PC-9 (cell line): Measurements from ENCODE around the gene RASGEF1B. TPM values are rescaled to one million over a fixed set of nuclear protein-coding genes. Genes with fewer than 3 reads are reported as not detected.
A peak's percentile ranks its signal among the peaks of the same experiment; 100 is the strongest.

Source experiments
- BruUV-seq: library from RNA; stranded (reverse); fragments of 400-500 nt; replicated peaks from 2 replicates; lab custom pipeline; 2021; lab: Mats Ljungman, UMichigan
- CTCF ChIA-PET: fragments of 300-600 bp; sonication (Branson Sonifier 250); formaldehyde crosslinking; loops from one replicate; lab custom pipeline; 2022; ENCODE audit warnings: antibody characterized with exemption; lab: Charles Lee
- POLR2A ChIA-PET: fragments of 300-600 bp; sonication (Branson Sonifier 250); formaldehyde crosslinking; loops from one replicate; lab custom pipeline; 2022; ENCODE audit warnings: antibody characterized with exemption; ENCODE audit not compliant: unreplicated experiment; lab: Charles Lee
- DNase-seq, 2 experiments: peaks; one replicate each; pipeline versions ENCODE4 v3.0.0 to v3.0.0-alpha.2; 2015 to 2022; ENCODE audit warnings: mixed read lengths in 1 of 2
- H2AFZ ChIP-seq: fragments of 200-600 bp; sonication (generic); 2 replicates; pipeline ENCODE4 v1.8.1; 2017; ENCODE audit warnings: antibody characterized with exemption
- H3F3A ChIP-seq: fragments of 200-600 bp; sonication (generic); 2 replicates; pipeline ENCODE4 v1.8.1; 2017; ENCODE audit warnings: antibody characterized with exemption, mild to moderate bottlenecking, low read depth; ENCODE audit not compliant: insufficient read depth
- H3K27ac ChIP-seq: fragments of 200-600 bp; sonication (generic); 2 replicates; pipeline ENCODE4 v1.6.1; 2016; ENCODE audit warnings: mixed run types
- H3K27me3 ChIP-seq: fragments of 200-600 bp; sonication (generic); 2 replicates; pipeline ENCODE4 v1.6.1; 2016; ENCODE audit warnings: low read depth, mixed run types; ENCODE audit not compliant: insufficient read depth
- H3K36me3 ChIP-seq: fragments of 200-600 bp; sonication (generic); 2 replicates; pipeline ENCODE4 v1.6.1; 2016; ENCODE audit warnings: low read depth, mixed run types
- H3K4me1 ChIP-seq: fragments of 200-600 bp; sonication (generic); replicated peaks from 2 replicates; pipeline ENCODE4 v1.6.1; 2016; ENCODE audit warnings: mixed run types; ENCODE audit not compliant: insufficient read depth
- H3K4me2 ChIP-seq: fragments of 200-600 bp; sonication (generic); 2 replicates; pipeline ENCODE4 v1.6.1; 2017; ENCODE audit warnings: mixed run types
- H3K4me3 ChIP-seq: fragments of 200-600 bp; sonication (generic); 2 replicates; pipeline ENCODE4 v1.6.1; 2016; ENCODE audit warnings: mixed run types
- H3K79me2 ChIP-seq: fragments of 200-600 bp; sonication (generic); 2 replicates; pipeline ENCODE4 v1.6.1; 2017; ENCODE audit warnings: low read depth, mixed run types
- H3K9me2 ChIP-seq: fragments of 200-600 bp; sonication (generic); 2 replicates; pipeline ENCODE4 v1.8.1; 2017; ENCODE audit warnings: mild to moderate bottlenecking; ENCODE audit not compliant: insufficient read depth
- H3K9me3 ChIP-seq: fragments of 200-600 bp; sonication (generic); 2 replicates; pipeline ENCODE4 v1.8.1; 2016; ENCODE audit warnings: low read depth; ENCODE audit not compliant: insufficient read depth
- H4K20me1 ChIP-seq: fragments of 200-600 bp; sonication (generic); 2 replicates; pipeline ENCODE4 v1.8.1; 2017; ENCODE audit not compliant: insufficient read depth
- CTCF ChIP-seq: fragments of 200-600 bp; sonication (generic); conservative IDR thresholded peaks from 2 replicates; pipeline ENCODE4 v1.6.1; 2017; ENCODE audit warnings: mixed run types, antibody characterized with exemption, mild to moderate bottlenecking, moderate library complexity
- EZH2 ChIP-seq: fragments of 200-600 bp; sonication (generic); IDR thresholded peaks from 2 replicates; pipeline ENCODE4 v1.8.0; 2017; ENCODE audit warnings: antibody characterized with exemption, low read depth
- intact Hi-C: fragments of 100-400 bp; cut with micrococcal nuclease; formaldehyde crosslinking; loops from one replicate; pipeline ENCODE4 v1.10.0; 2022; ENCODE audit not compliant: unreplicated experiment
- total RNA-seq: library from RNA; stranded (reverse); gene quantifications from 2 replicates; pipeline ENCODE4 v1.2.3, GENCODE V29; 2021

The RASGEF1B gene
- total RNA-seq, 1 experiment from 2014 or later = 1.0 TPM

- Histone ChIP-seq H3K36me3 (no peaks in the 10 kb centered on the region), H3K9me2 (no peaks in the 10 kb centered on the region), H3K79me2 (no peaks in the 10 kb centered on the region), H4K20me1 (no peaks in the 10 kb centered on the region), H3K4me1 (no peaks in the 10 kb centered on the region), H3K9me3 (no peaks in the 10 kb centered on the region), H3K27me3 (no peaks in the 10 kb centered on the region), H2AFZ (no peak overlapping the region), H3K4me2 (no peak overlapping the region), H3K4me3 (no peak overlapping the region), H3K27ac (no peak overlapping the region), H3F3A (no peaks in the 10 kb centered on the region)
- no TSS peak for BruUV-seq
- CTCF ChIA-PET = interaction anchor here (0.7 to 0.9 kb wide), 2 partner anchors 46 to 864 kb away, joined by 3 to 5 read pairs; no protein-coding TSS in a partner anchor
- no peak for TF ChIP-seq CTCF
- no peak for TF ChIP-seq EZH2
- DNase-seq = peak; percentile 19 to 39
- POLR2A ChIA-PET = no interaction called here
- intact Hi-C loops = no loop called here
Observed at GRCh38 chr4:81421346-81422218, 50.1 kb downstream of the RASGEF1B start.

- Histone ChIP-seq H3K27ac (no peak overlapping the region), H3K4me2 (no peak overlapping the region), H4K20me1 (no peaks in the 10 kb centered on the region), H3F3A (no peaks in the 10 kb centered on the region), H3K9me3 (no peaks in the 10 kb centered on the region), H3K36me3 (no peaks in the 10 kb centered on the region), H3K27me3 (no peaks in the 10 kb centered on the region), H3K9me2 (no peaks in the 10 kb centered on the region), H3K79me2 (no peaks in the 10 kb centered on the region), H3K4me3 (no peak overlapping the region), H3K4me1 (no peaks in the 10 kb centered on the region), H2AFZ (no peak overlapping the region)
- BruUV-seq = no TSS peak
- DNase-seq = no peak
- no peak for TF ChIP-seq EZH2
- no peak for TF ChIP-seq CTCF
- ChIA-PET CTCF (no interaction called here), POLR2A (no interaction called here)
- intact Hi-C loops = no loop called here
Observed at GRCh38 chr4:81418572-81418971, 53.1 kb downstream of the RASGEF1B start.

- ChIA-PET POLR2A (no interaction called here), CTCF (no interaction called here)
Observed at GRCh38 chr4:81412946-81413495, 58.7 kb downstream of the RASGEF1B start.

More at GRCh38 chr4:81412946-81413495, 58.7 kb downstream of the RASGEF1B start:
- Histone ChIP-seq H3K79me2 (no peaks in the 10 kb centered on the region), H3K27me3 (no peaks in the 10 kb centered on the region), H3K36me3 (no peaks in the 10 kb centered on the region), H3F3A (no peaks in the 10 kb centered on the region), H4K20me1 (no peaks in the 10 kb centered on the region), H3K4me2 (no peak overlapping the region), H2AFZ (no peak overlapping the region), H3K4me3 (no peak overlapping the region), H3K27ac (no peak overlapping the region), H3K4me1 (no peaks in the 10 kb centered on the region), H3K9me2 (no peaks in the 10 kb centered on the region), H3K9me3 (no peaks in the 10 kb centered on the region)
- intact Hi-C loops = no loop called here
- no peak for DNase-seq
- TF ChIP-seq EZH2 = no peak
- no peak for TF ChIP-seq CTCF
- BruUV-seq = no TSS peak
